Pulmonary artery endothelial cell (primary cell): ENCODE data around the gene ACOT7. TPM values are rescaled to one million over a fixed set of nuclear protein-coding genes. Genes with fewer than 3 reads are reported as not detected.
"Not testable (repeated sequence)": the region's sequence is repeated elsewhere in the genome, so short reads cannot be mapped to it uniquely, and the experiment has no call there.

Source experiments
- DNase-seq: peaks from one replicate; pipeline ENCODE4 v3.0.0-alpha.2; 2011; ENCODE audit warnings: low read depth, low spot score
- total RNA-seq: library from RNA; depleted of rRNA; stranded (reverse); fragments of >200 nt; gene quantifications from 2 replicates; pipeline ENCODE4 v1.2.3, GENCODE V29; 2014

The ACOT7 gene
- total RNA-seq, 1 donor from 2014 or later: 69.0 TPM

- DNase-seq: not testable (repeated sequence)
Measured at GRCh38 chr1:6363085-6363884, 30.3 kb downstream of the ACOT7 start.

- DNase-seq: no peak
Measured at GRCh38 chr1:6361124-6361775, 32.3 kb downstream of the ACOT7 start.

GRCh38 chr1:6360517-6361070 is 33.0 kb downstream of the ACOT7 start:
- no peak for DNase-seq

- DNase-seq: no peak
Measured at GRCh38 chr1:6360117-6360496, 33.5 kb downstream of the ACOT7 start.

- peak; percentile 48 for DNase-seq
Measured at GRCh38 chr1:6359216-6360116, 34.1 kb downstream of the ACOT7 start.

- peak; percentile 77 for DNase-seq
Measured at GRCh38 chr1:6358757-6359201, 34.8 kb downstream of the ACOT7 start.

GRCh38 chr1:6358144-6358624 is 35.4 kb downstream of the ACOT7 start:
- DNase-seq: no peak

- no peak for DNase-seq
Measured at GRCh38 chr1:6357243-6357936, 36.2 kb downstream of the ACOT7 start.

GRCh38 chr1:6355621-6356020 is 37.9 kb downstream of the ACOT7 start:
- no peak for DNase-seq

GRCh38 chr1:6354659-6355317 is 38.8 kb downstream of the ACOT7 start:
- no peak for DNase-seq

GRCh38 chr1:6353955-6354658 is 39.5 kb downstream of the ACOT7 start:
- no peak for DNase-seq

- DNase-seq: no peak
Measured at GRCh38 chr1:6353619-6353954, 40.0 kb downstream of the ACOT7 start.

GRCh38 chr1:6352138-6352563 is 41.4 kb downstream of the ACOT7 start:
- DNase-seq: no peak

GRCh38 chr1:6351480-6352137 is 42.0 kb downstream of the ACOT7 start:
- DNase-seq: no peak

GRCh38 chr1:6350416-6351088 is 43.0 kb downstream of the ACOT7 start:
- no peak for DNase-seq

- no peak for DNase-seq
Measured at GRCh38 chr1:6349254-6349943, 44.2 kb downstream of the ACOT7 start.

GRCh38 chr1:6348511-6349191 is 44.9 kb downstream of the ACOT7 start:
- DNase-seq: peak; percentile 80
